Keratinocyte (primary cell): ENCODE results near the gene PIK3CD.

Source experiments
- EZH2 ChIP-seq: IDR thresholded peaks from one replicate; pipeline ENCODE4 v1.6.1; 2012; ENCODE audit warnings: inconsistent platforms, mild to moderate bottlenecking, low read length, moderate library complexity
- TF ChIP-seq, protein P1 (sequence below), 3 experiments: IDR thresholded peaks in 1 of 3; conservative IDR thresholded peaks in 1 of 3; optimal IDR thresholded peaks in 1 of 3; 2 replicates in 2 of 3; 3 replicates in 1 of 3; pipeline versions ENCODE3 to v1.5.1; 2011; ENCODE audit warnings: low read length in 3 of 3, mild to moderate bottlenecking in 3 of 3, moderate library complexity in 2 of 3, control low read depth in 1 of 3, inconsistent platforms in 1 of 3; ENCODE audit not compliant: insufficient read depth in 2 of 3; ENCODE audit errors: extremely low read depth in 1 of 3

DNA sequence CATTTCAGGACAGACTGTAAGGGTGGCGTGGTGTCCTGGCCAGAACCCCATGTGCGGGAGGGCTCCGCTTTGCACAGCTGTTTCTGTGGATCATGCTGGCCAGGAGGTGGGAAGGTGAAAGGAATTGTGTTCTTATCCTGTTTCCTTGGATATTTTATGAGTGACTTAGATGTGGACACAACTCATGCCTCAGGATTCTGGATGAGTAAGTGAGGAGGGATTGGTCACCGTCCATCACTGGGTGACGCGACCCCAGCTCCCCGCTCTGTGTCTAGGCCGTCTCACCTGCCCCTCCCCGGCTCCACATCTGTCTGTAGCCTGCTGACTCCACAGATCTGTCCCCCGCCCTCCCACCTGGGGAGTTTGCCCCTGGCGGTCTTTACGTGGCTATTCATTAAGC is 48.8 kb downstream of the PIK3CD start:
- TF ChIP-seq, protein P1, sequence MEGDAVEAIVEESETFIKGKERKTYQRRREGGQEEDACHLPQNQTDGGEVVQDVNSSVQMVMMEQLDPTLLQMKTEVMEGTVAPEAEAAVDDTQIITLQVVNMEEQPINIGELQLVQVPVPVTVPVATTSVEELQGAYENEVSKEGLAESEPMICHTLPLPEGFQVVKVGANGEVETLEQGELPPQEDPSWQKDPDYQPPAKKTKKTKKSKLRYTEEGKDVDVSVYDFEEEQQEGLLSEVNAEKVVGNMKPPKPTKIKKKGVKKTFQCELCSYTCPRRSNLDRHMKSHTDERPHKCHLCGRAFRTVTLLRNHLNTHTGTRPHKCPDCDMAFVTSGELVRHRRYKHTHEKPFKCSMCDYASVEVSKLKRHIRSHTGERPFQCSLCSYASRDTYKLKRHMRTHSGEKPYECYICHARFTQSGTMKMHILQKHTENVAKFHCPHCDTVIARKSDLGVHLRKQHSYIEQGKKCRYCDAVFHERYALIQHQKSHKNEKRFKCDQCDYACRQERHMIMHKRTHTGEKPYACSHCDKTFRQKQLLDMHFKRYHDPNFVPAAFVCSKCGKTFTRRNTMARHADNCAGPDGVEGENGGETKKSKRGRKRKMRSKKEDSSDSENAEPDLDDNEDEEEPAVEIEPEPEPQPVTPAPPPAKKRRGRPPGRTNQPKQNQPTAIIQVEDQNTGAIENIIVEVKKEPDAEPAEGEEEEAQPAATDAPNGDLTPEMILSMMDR (optimal IDR thresholded peaks at IDR 0.05 in 1 of 3, IDR thresholded peaks at IDR 0.05 in 1 of 3, conservative IDR thresholded peaks at IDR 0.05 in 1 of 3; ENCODE audit: extremely low read depth in 1 of 3, insufficient read depth in 2 of 3, low read length in 3 of 3) = no peak
- no peak for TF ChIP-seq EZH2
